NCI-H2227 treated with DMSO at 0.1 percent for 48 hours (cell line): ENCODE data around the gene FIBCD1.

Experiments
- DNase-seq: peaks from one replicate; lab custom pipeline; 2025; lab: John Stamatoyannopoulos, UW

FIBCD1 gene

GRCh38 chr9:130858739-130859705 is 80.0 kb downstream of the FIBCD1 start:
- DNase-seq: no peak

GRCh38 chr9:130857864-130858738 is 80.9 kb downstream of the FIBCD1 start:
- DNase-seq: no peak

GRCh38 chr9:130856474-130856873 is 82.6 kb downstream of the FIBCD1 start:
- no peak for DNase-seq

- DNase-seq: no peak
Observed at GRCh38 chr9:130854835-130855234, 84.2 kb downstream of the FIBCD1 start.

GRCh38 chr9:130854092-130854491 is 85.0 kb downstream of the FIBCD1 start:
- DNase-seq: no peak

- no peak for DNase-seq
Observed at GRCh38 chr9:130852801-130853200, 86.2 kb downstream of the FIBCD1 start.
